HepG2 (cell line): ENCODE results near the gene PXMP4. TPM values are rescaled to one million over a fixed set of nuclear protein-coding genes. Genes with fewer than 3 reads are reported as not detected.

Experiments used
- BCL6 ChIP-seq: IDR thresholded peaks from 2 replicates; pipeline ENCODE4 v1.6.1; 2016; ENCODE audit warnings: missing genetic modification reagents, missing compliant biosample characterization
- CERS6 ChIP-seq: sonication (generic); formaldehyde crosslinking; IDR thresholded peaks from 2 replicates; pipeline ENCODE4 v1.5.0; 2020; ENCODE audit warnings: missing genetic modification reagents
- DMAP1 ChIP-seq: IDR thresholded peaks from 2 replicates; pipeline ENCODE4 v1.6.1; 2016
- HNRNPUL1 ChIP-seq: fragments of 200-400 bp; formaldehyde crosslinking; IDR thresholded peaks from 2 replicates; pipeline ENCODE4 v1.6.1; 2017; ENCODE audit warnings: low read depth, mild to moderate bottlenecking, low read length, moderate library complexity
- KLF9 ChIP-seq: IDR thresholded peaks from 2 replicates; pipeline ENCODE4 v1.6.1; 2016; ENCODE audit warnings: low read depth
- MXD1 ChIP-seq: sonication (generic); formaldehyde crosslinking; IDR thresholded peaks from 2 replicates; pipeline ENCODE4 v1.4.0; 2020; ENCODE audit warnings: mild to moderate bottlenecking, missing genetic modification reagents
- PAX8 ChIP-seq: sonication (generic); formaldehyde crosslinking; IDR thresholded peaks from 2 replicates; pipeline ENCODE4 v1.8.0; 2022; ENCODE audit warnings: mild to moderate bottlenecking, missing genetic modification reagents, borderline replicate concordance
- POGZ ChIP-seq: sonication (generic); formaldehyde crosslinking; IDR thresholded peaks from 2 replicates; pipeline ENCODE4 v1.4.0; 2020; ENCODE audit warnings: mild to moderate bottlenecking, missing genetic modification reagents
- SP2 ChIP-seq: sonication (generic); formaldehyde crosslinking; IDR thresholded peaks from 2 replicates; pipeline ENCODE4 v1.5.1; 2020; ENCODE audit warnings: mild to moderate bottlenecking, missing genetic modification reagents
- SRSF1 ChIP-seq: fragments of 200-400 bp; formaldehyde crosslinking; optimal IDR thresholded peaks from 2 replicates; pipeline ENCODE3; 2017; ENCODE audit warnings: mild to moderate bottlenecking, low read depth, low read length, moderate library complexity
- TBL1XR1 ChIP-seq: fragments of 150-350 bp; IDR thresholded peaks from 2 replicates; pipeline ENCODE4 v1.6.1; 2014; ENCODE audit warnings: borderline replicate concordance, low read length; ENCODE audit not compliant: partially characterized antibody
- ZBTB21 ChIP-seq: sonication (generic); formaldehyde crosslinking; IDR thresholded peaks from 2 replicates; pipeline ENCODE4 v1.4.0; 2020; ENCODE audit warnings: missing genetic modification reagents
- ZNF317 ChIP-seq: sonication (generic); formaldehyde crosslinking; IDR thresholded peaks from 2 replicates; pipeline ENCODE4 v1.5.0; 2020; ENCODE audit warnings: mild to moderate bottlenecking, missing genetic modification reagents
- ZNF441 ChIP-seq: sonication (generic); formaldehyde crosslinking; IDR thresholded peaks from 2 replicates; pipeline ENCODE4 v1.7.0; 2021; ENCODE audit warnings: missing genetic modification reagents, borderline replicate concordance
- ZNF710 ChIP-seq: sonication (generic); formaldehyde crosslinking; IDR thresholded peaks from 2 replicates; pipeline ENCODE4 v1.5.0; 2020; ENCODE audit warnings: mild to moderate bottlenecking, missing genetic modification reagents, borderline replicate concordance
- ZNF879 ChIP-seq: sonication (generic); formaldehyde crosslinking; IDR thresholded peaks from 2 replicates; pipeline ENCODE4 v1.8.1; 2023; ENCODE audit warnings: missing genetic modification reagents
- polyA plus RNA-seq, 8 experiments: library from polyadenylated mRNA; depleted of rRNA in 3 of 8; stranded (reverse) in 7 of 8; unstranded in 1 of 8; fragments of >200 nt; fragmentation: Illumina TruSeq in 4 of 8; extraction: Trizol in 4 of 8; gene quantifications; 2 replicates each; pipeline versions ENCODE4 v1.2.1 to v1.2.3, GENCODE V29; 2011 to 2016; ENCODE audit warnings: low read depth in 4 of 8, missing spikeins in 1 of 8, mixed read lengths in 1 of 8; ENCODE audit not compliant: insufficient read depth in 1 of 8
- total RNA-seq, 5 experiments: library from RNA; depleted of rRNA; stranded (reverse); fragments of >200 nt; fragmentation: Illumina TruSeq; extraction: Trizol; gene quantifications; 2 replicates each; pipeline ENCODE4 v1.2.3, GENCODE V29; 2016; ENCODE audit warnings: low read depth in 1 of 5
- TF ChIP-seq, protein P1 (sequence below): sonication (generic); formaldehyde crosslinking; IDR thresholded peaks from 2 replicates; pipeline ENCODE4 v1.5.0; 2020; ENCODE audit warnings: missing genetic modification reagents
- TF ChIP-seq, protein P2 (sequence below): fragments of 450-650 bp; IDR thresholded peaks from 2 replicates; pipeline ENCODE4 v1.6.1; 2017
- TF ChIP-seq, protein P3 (sequence below): sonication (generic); formaldehyde crosslinking; IDR thresholded peaks from 2 replicates; pipeline ENCODE4 v1.8.0; 2022; ENCODE audit warnings: mild to moderate bottlenecking, missing genetic modification reagents, borderline replicate concordance
- TF ChIP-seq, protein P4 (sequence below): IDR thresholded peaks from 2 replicates; pipeline ENCODE4 v1.6.1; 2016; ENCODE audit warnings: mild to moderate bottlenecking

Gene PXMP4
- total and polyA plus RNA-seq, 2 of the 13 experiments (the other 11 are each of a cell fraction or from before 2014, with no cell fraction given): not detected

GRCh38 chr20:33673410-33674293 lies 46.5 kb downstream of the PXMP4 start (continued):
- TF ChIP-seq DMAP1 (CRISPR knock-in tag): peak; percentile 14; the same call in 1 of the 2 replicates
- TF ChIP-seq MXD1: peak; percentile 25; the same call in 1 of the 2 replicates
- no peak for TF ChIP-seq HNRNPUL1
- TF ChIP-seq ZNF879 (CRISPR knock-in tag): 0 out of 2 replicates have a peak, but pooled peaks have one; percentile 32
- TF ChIP-seq, protein P1, sequence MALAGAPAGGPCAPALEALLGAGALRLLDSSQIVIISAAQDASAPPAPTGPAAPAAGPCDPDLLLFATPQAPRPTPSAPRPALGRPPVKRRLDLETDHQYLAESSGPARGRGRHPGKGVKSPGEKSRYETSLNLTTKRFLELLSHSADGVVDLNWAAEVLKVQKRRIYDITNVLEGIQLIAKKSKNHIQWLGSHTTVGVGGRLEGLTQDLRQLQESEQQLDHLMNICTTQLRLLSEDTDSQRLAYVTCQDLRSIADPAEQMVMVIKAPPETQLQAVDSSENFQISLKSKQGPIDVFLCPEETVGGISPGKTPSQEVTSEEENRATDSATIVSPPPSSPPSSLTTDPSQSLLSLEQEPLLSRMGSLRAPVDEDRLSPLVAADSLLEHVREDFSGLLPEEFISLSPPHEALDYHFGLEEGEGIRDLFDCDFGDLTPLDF: no peak; the same call in 1 of the 2 replicates
- no peak for TF ChIP-seq CERS6 (CRISPR knock-in tag)
- TF ChIP-seq, protein P2, sequence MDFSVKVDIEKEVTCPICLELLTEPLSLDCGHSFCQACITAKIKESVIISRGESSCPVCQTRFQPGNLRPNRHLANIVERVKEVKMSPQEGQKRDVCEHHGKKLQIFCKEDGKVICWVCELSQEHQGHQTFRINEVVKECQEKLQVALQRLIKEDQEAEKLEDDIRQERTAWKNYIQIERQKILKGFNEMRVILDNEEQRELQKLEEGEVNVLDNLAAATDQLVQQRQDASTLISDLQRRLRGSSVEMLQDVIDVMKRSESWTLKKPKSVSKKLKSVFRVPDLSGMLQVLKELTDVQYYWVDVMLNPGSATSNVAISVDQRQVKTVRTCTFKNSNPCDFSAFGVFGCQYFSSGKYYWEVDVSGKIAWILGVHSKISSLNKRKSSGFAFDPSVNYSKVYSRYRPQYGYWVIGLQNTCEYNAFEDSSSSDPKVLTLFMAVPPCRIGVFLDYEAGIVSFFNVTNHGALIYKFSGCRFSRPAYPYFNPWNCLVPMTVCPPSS: no peak
- TF ChIP-seq ZNF710 (CRISPR knock-in tag): 0 out of 2 replicates have a peak, but pooled peaks have one; percentile 45
- 0 out of 2 replicates have a peak, but pooled peaks have one; percentile 19 for TF ChIP-seq ZBTB21
- TF ChIP-seq ZNF441 (CRISPR knock-in tag): 0 out of 2 replicates have a peak, but pooled peaks have one; percentile 40
- no peak for TF ChIP-seq KLF9
- TF ChIP-seq SRSF1: peak; percentile 80
- TF ChIP-seq TBL1XR1: no peak
- no peak for TF ChIP-seq PAX8 (CRISPR knock-in tag)
- 0 out of 2 replicates have a peak, but pooled peaks have one; percentile 20 for TF ChIP-seq SP2 (CRISPR knock-in tag)
- TF ChIP-seq, protein P3, sequence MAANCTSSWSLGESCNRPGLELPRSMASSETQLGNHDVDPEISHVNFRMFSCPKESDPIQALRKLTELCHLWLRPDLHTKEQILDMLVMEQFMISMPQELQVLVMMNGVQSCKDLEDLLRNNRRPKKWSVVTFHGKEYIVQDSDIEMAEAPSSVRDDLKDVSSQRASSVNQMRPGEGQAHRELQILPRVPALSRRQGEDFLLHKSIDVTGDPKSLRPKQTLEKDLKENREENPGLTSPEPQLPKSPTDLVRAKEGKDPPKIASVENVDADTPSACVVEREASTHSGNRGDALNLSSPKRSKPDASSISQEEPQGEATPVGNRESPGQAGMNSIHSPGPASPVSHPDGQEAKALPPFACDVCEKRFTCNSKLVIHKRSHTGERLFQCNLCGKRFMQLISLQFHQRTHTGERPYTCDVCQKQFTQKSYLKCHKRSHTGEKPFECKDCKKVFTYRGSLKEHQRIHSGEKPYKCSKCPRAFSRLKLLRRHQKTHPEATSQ (CRISPR knock-in tag): no peak
- TF ChIP-seq, protein P4, sequence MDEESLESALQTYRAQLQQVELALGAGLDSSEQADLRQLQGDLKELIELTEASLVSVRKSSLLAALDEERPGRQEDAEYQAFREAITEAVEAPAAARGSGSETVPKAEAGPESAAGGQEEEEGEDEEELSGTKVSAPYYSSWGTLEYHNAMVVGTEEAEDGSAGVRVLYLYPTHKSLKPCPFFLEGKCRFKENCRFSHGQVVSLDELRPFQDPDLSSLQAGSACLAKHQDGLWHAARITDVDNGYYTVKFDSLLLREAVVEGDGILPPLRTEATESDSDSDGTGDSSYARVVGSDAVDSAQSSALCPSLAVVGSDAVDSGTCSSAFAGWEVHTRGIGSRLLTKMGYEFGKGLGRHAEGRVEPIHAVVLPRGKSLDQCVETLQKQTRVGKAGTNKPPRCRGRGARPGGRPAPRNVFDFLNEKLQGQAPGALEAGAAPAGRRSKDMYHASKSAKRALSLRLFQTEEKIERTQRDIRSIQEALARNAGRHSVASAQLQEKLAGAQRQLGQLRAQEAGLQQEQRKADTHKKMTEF (CRISPR knock-in tag): peak; percentile 38; the same call in 1 of the 2 replicates
- TF ChIP-seq POGZ: no peak
- TF ChIP-seq ZNF317 (CRISPR knock-in tag): no peak
- no peak for TF ChIP-seq BCL6 (CRISPR knock-in tag)
